HepG2 (cell line): Measurements from ENCODE around the gene CACNG4. TPM values are rescaled to one million over a fixed set of nuclear protein-coding genes. Genes with fewer than 3 reads are reported as not detected.
A peak's percentile ranks its signal among the peaks of the same experiment; 100 is the strongest.

Source experiments
- ATAC-seq: fragments of 200-7000 bp; cut with Tn5 transposase; 3 replicates; pipeline ENCODE4 v1.9.1; 2020; ENCODE audit warnings: mild to moderate bottlenecking, moderate library complexity
- BruUV-seq: library from RNA; stranded (reverse); fragments of 400-500 nt; replicated peaks from 2 replicates; lab custom pipeline; 2021; lab: Mats Ljungman, UMichigan
- CTCF ChIA-PET: fragments of 300-600 bp; formaldehyde crosslinking; extraction: SDS; loops from one replicate; lab custom pipeline; 2021; ENCODE audit warnings: low total read pairs, inconsistent platforms, low intra/inter-chr PET ratio; lab: Yijun Ruan, JAX
- POLR2A ChIA-PET: fragments of 350-600 bp; sonication (Branson Sonifier 250); formaldehyde crosslinking; loops from one replicate; lab custom pipeline; 2020; ENCODE audit warnings: antibody characterized with exemption, inconsistent platforms; lab: Yijun Ruan, JAX
- DNase-seq: peaks from one replicate; pipeline ENCODE4 v3.0.0-alpha.2; 2015; ENCODE audit warnings: low spot score
- FAIRE-seq: peaks from 3 replicates; lab custom pipeline; 2011; peaks lifted over from hg19 to GRCh38; lab: Jason Lieb, UNC
- H2AFZ ChIP-seq: one replicate; pipeline ENCODE4 v1.6.1; 2011; ENCODE audit warnings: low read length, inconsistent platforms
- H3K27ac ChIP-seq: fragments of 300-600 bp; 3 replicates; pipeline ENCODE4 v1.8.0; 2011; ENCODE audit warnings: mixed run types, mild to moderate bottlenecking, mixed read lengths, low read length, inconsistent platforms; ENCODE audit not compliant: insufficient read depth; ENCODE audit errors: extremely low read length
- H3K27me3 ChIP-seq, 2 experiments: fragments of 200-600 bp in 1 of 2; 2 replicates in 1 of 2; 3 replicates in 1 of 2; pipeline versions ENCODE4 v1.6.0 to v1.8.0; 2011; ENCODE audit warnings: low read length in 2 of 2, mild to moderate bottlenecking in 2 of 2, moderate library complexity in 2 of 2, inconsistent platforms in 1 of 2; ENCODE audit not compliant: insufficient read depth in 2 of 2, control insufficient read depth in 1 of 2
- H3K36me3 ChIP-seq, 2 experiments: fragments of 200-600 bp in 1 of 2; replicated peaks in 1 of 2; 2 replicates in 1 of 2; 3 replicates in 1 of 2; pipeline versions ENCODE4 v1.5.1 to v1.8.0; 2011; ENCODE audit warnings: low read length in 2 of 2, inconsistent platforms in 1 of 2; ENCODE audit not compliant: insufficient read depth in 2 of 2, control insufficient read depth in 1 of 2
- H3K4me1 ChIP-seq: 2 replicates; pipeline ENCODE4 v1.5.1; 2012; ENCODE audit warnings: low read length, inconsistent platforms; ENCODE audit not compliant: insufficient read depth
- H3K4me2 ChIP-seq: 2 replicates; pipeline ENCODE4 v1.6.0; 2011; ENCODE audit warnings: low read depth, low read length, inconsistent platforms
- H3K4me3 ChIP-seq, 3 experiments: fragments of 200-600 bp in 1 of 3; sonication (generic), shearing (Covaris generic) in 1 of 3; replicated peaks in 1 of 3; 2 replicates each; pipeline ENCODE4 v1.5.1; 2011 to 2016; ENCODE audit warnings: low read length in 3 of 3, inconsistent platforms in 2 of 3, low read depth in 2 of 3, mild to moderate bottlenecking in 2 of 3, control low read depth in 1 of 3, mixed read lengths in 1 of 3; ENCODE audit not compliant: insufficient read depth in 1 of 3
- H3K79me2 ChIP-seq: one replicate; pipeline ENCODE4 v1.6.1; 2011; ENCODE audit warnings: low read length, inconsistent platforms; ENCODE audit not compliant: insufficient read depth
- H3K9ac ChIP-seq: 2 replicates; pipeline ENCODE4 v1.6.0; 2011; ENCODE audit warnings: mild to moderate bottlenecking, low read depth, low read length, inconsistent platforms; ENCODE audit not compliant: insufficient read depth
- H3K9me3 ChIP-seq: 2 replicates; pipeline ENCODE4 v1.5.1; 2012; ENCODE audit warnings: mild to moderate bottlenecking, low read length
- H4K20me1 ChIP-seq: 2 replicates; pipeline ENCODE4 v1.6.0; 2011; ENCODE audit warnings: inconsistent platforms, mild to moderate bottlenecking, low read length, moderate library complexity; ENCODE audit not compliant: insufficient read depth
- BHLHE40 ChIP-seq: IDR thresholded peaks from 2 replicates; pipeline ENCODE4 v1.6.1; 2011; ENCODE audit warnings: low read length, improper control_type of control experiment
- NFKB2 ChIP-seq: sonication (generic); formaldehyde crosslinking; IDR thresholded peaks from 2 replicates; pipeline ENCODE4 v1.4.0; 2020; ENCODE audit warnings: missing genetic modification reagents, borderline replicate concordance
- NR2F6 ChIP-seq, 2 experiments: IDR thresholded peaks; 2 replicates each; pipeline ENCODE4 v1.6.1; 2016; ENCODE audit warnings: antibody characterized with exemption in 1 of 2, mild to moderate bottlenecking in 1 of 2
- PRDM15 ChIP-seq: sonication (generic); formaldehyde crosslinking; IDR thresholded peaks from 2 replicates; pipeline ENCODE4 v1.4.0; 2020; ENCODE audit warnings: missing genetic modification reagents
- TARDBP ChIP-seq: sonication (generic); formaldehyde crosslinking; IDR thresholded peaks from 2 replicates; pipeline ENCODE4 v1.8.0; 2022; ENCODE audit warnings: mild to moderate bottlenecking, missing genetic modification reagents
- ZBTB14 ChIP-seq: sonication (generic); formaldehyde crosslinking; IDR thresholded peaks from 2 replicates; pipeline ENCODE4 v1.4.0; 2020; ENCODE audit warnings: missing genetic modification reagents
- ZBTB7A ChIP-seq: sonication (generic); formaldehyde crosslinking; IDR thresholded peaks from 2 replicates; pipeline ENCODE4 v1.8.0; 2022; ENCODE audit warnings: mild to moderate bottlenecking, missing genetic modification reagents
- ZFP90 ChIP-seq: sonication (generic); formaldehyde crosslinking; IDR thresholded peaks from 2 replicates; pipeline ENCODE4 v1.8.0; 2022; ENCODE audit warnings: missing genetic modification reagents, mild to moderate bottlenecking, inconsistent platforms, borderline replicate concordance
- ZNF143 ChIP-seq: sonication (generic); formaldehyde crosslinking; IDR thresholded peaks from 2 replicates; pipeline ENCODE4 v1.4.0; 2020; ENCODE audit warnings: missing genetic modification reagents
- ZNF251 ChIP-seq: sonication (generic); formaldehyde crosslinking; IDR thresholded peaks from 2 replicates; pipeline ENCODE4 v1.9.0; 2021; ENCODE audit warnings: mild to moderate bottlenecking, missing genetic modification reagents
- ZNF564 ChIP-seq: sonication (generic); formaldehyde crosslinking; IDR thresholded peaks from 2 replicates; pipeline ENCODE4 v1.8.1; 2023; ENCODE audit warnings: mild to moderate bottlenecking, missing genetic modification reagents
- ZNF879 ChIP-seq: sonication (generic); formaldehyde crosslinking; IDR thresholded peaks from 2 replicates; pipeline ENCODE4 v1.8.1; 2023; ENCODE audit warnings: missing genetic modification reagents
- WGBS: methylation state at CpG from one replicate; pipeline ENCODE4 v1.1.6; 2017; ENCODE audit warnings: low lambda C conversion rate; 5-methylcytosine and 5-hydroxymethylcytosine counted together
- in situ Hi-C: cut with HindIII; loops from 2 replicates; pipeline ENCODE4 v1.10.0; 2017; ENCODE audit warnings: low pct_unique_long_range_greater_than_20kb; ENCODE audit not compliant: extremely low pct_ligation_motif_present
- intact Hi-C: fragments of 100-400 bp; cut with micrococcal nuclease; formaldehyde crosslinking; loops from one replicate; pipeline ENCODE4 v1.10.0; 2022; ENCODE audit not compliant: unreplicated experiment
- polyA plus RNA-seq, 8 experiments: library from polyadenylated mRNA; depleted of rRNA in 3 of 8; stranded (reverse) in 7 of 8; unstranded in 1 of 8; fragments of >200 nt; fragmentation: Illumina TruSeq in 4 of 8; extraction: Trizol in 4 of 8; gene quantifications; 2 replicates each; pipeline versions ENCODE4 v1.2.1 to v1.2.3, GENCODE V29; 2011 to 2016; ENCODE audit warnings: low read depth in 4 of 8, missing spikeins in 1 of 8, mixed read lengths in 1 of 8; ENCODE audit not compliant: insufficient read depth in 1 of 8
- total RNA-seq, 5 experiments: library from RNA; depleted of rRNA; stranded (reverse); fragments of >200 nt; fragmentation: Illumina TruSeq; extraction: Trizol; gene quantifications; 2 replicates each; pipeline ENCODE4 v1.2.3, GENCODE V29; 2016; ENCODE audit warnings: low read depth in 1 of 5
- TF ChIP-seq, protein P1 (sequence below): IDR thresholded peaks from 2 replicates; pipeline ENCODE4 v1.6.1; 2016; ENCODE audit warnings: mild to moderate bottlenecking

Gene CACNG4
- total and polyA plus RNA-seq, 2 of the 13 experiments (the other 11 are each of a cell fraction or from before 2014, with no cell fraction given): 0.09 TPM

DNA sequence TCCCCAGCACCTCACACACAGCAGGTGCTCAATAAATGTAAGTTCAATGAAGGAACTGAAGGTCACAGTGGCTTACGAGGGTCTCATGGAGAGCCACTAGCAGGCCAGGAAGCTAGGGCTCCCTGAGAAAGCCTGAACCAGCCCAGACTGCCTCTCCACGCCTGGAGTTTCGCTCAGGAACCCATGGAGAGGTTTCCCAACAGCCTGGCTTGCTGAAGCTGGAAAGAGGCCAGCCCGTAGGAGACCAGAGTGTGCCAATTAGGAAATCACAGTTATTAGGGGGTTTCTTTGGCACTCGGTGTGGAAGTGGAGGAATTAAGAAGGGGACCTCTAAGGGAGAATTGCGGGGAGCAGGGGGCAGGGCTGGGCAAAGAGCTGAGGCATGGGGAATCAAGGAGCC, 43.6 kb downstream of the CACNG4 start:
- H3K4me2 ChIP-seq: peak overlapping the region; percentile 31; the same call in 1 of the 2 replicates
- FAIRE-seq (no peak), ATAC-seq (no peak), DNase-seq (no peak)
- peaks cover 1 to 58% of the 10 kb centered on the region in 2 experiments; a peak in 3 of 5 replicates for H3K27me3 ChIP-seq
- H3K79me2 ChIP-seq: no peaks in the 10 kb centered on the region
- no peak overlapping the region for H3K27ac ChIP-seq
- 24% methylated on average over 6 of the region's 6 CpGs for WGBS
- no peaks in the 10 kb centered on the region for H3K9me3 ChIP-seq
- POLR2A ChIA-PET: no interaction called here
- intact Hi-C loops: no loop called here
- CTCF ChIA-PET: no interaction called here
- in situ Hi-C loops: no loop called here
- H2AFZ ChIP-seq: no peak overlapping the region
- TF ChIP-seq ZNF143 (CRISPR knock-in tag): 0 out of 2 replicates have a peak, but pooled peaks have one; percentile 20
- TF ChIP-seq NFKB2 (CRISPR knock-in tag): 0 out of 2 replicates have a peak, but pooled peaks have one; percentile 32
- no peak for TF ChIP-seq ZFP90
- no peak for TF ChIP-seq TARDBP (CRISPR knock-in tag)
- TF ChIP-seq, protein P1, sequence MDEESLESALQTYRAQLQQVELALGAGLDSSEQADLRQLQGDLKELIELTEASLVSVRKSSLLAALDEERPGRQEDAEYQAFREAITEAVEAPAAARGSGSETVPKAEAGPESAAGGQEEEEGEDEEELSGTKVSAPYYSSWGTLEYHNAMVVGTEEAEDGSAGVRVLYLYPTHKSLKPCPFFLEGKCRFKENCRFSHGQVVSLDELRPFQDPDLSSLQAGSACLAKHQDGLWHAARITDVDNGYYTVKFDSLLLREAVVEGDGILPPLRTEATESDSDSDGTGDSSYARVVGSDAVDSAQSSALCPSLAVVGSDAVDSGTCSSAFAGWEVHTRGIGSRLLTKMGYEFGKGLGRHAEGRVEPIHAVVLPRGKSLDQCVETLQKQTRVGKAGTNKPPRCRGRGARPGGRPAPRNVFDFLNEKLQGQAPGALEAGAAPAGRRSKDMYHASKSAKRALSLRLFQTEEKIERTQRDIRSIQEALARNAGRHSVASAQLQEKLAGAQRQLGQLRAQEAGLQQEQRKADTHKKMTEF: no peak
- no peak for TF ChIP-seq ZNF251 (CRISPR knock-in tag)
- no TSS peak for BruUV-seq
- no peak overlapping the region for H3K4me3 ChIP-seq
- H4K20me1 ChIP-seq: no peaks in the 10 kb centered on the region
- H3K9ac ChIP-seq: no peak overlapping the region
- H3K36me3 ChIP-seq: no peaks in the 10 kb centered on the region
- no peaks in the 10 kb centered on the region for H3K4me1 ChIP-seq

DNA sequence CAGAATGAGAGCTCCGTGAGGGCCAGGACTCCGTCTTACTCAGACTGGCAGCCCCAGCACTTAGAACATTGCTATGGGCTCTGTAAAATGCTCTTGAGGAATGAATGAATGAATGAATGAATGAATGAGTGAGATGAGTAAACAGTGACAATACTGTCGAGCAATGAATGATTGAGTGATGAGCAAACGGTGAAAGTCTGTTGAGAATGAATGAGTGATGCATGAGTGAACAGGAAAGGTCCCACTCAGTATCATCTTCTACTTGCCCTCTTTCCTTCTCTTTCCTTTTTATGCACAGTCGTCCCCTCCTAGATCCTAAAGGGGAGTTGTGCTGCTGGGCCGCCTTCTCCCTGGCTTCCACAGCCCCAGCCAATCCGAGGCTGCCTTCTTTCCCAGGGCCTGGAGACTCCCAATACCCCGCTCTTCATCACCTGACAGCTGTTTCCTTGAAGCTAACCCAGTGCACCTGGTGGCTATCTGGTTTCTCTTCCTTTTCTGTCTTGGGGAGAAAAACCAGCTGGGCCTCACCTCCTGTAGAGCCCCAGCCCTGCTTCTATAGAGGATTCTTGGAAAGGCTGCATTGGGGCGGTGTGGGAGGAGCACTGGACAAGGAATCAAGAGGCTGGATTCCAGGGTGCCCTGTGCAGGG, 47.1 kb downstream of the CACNG4 start:
- ChIA-PET POLR2A (no interaction called here), CTCF (no interaction called here)
- DNase-seq (no peak), ATAC-seq (no peak), FAIRE-seq (no peak)
- in situ Hi-C loops: no loop called here
- Histone ChIP-seq H3K27me3 (peaks cover 1 to 27% of the 10 kb centered on the region in 2 experiments; a peak in 3 of 5 replicates), H3K79me2 (no peaks in the 10 kb centered on the region), H3K36me3 (no peaks in the 10 kb centered on the region), H3K4me1 (no peaks in the 10 kb centered on the region), H3K4me3 (no peak overlapping the region), H4K20me1 (no peaks in the 10 kb centered on the region), H3K9me3 (no peaks in the 10 kb centered on the region), H3K9ac (no peak overlapping the region), H3K27ac (no peak overlapping the region), H2AFZ (no peak overlapping the region), H3K4me2 (no peak overlapping the region)
- WGBS: 24% methylated on average over 9 of the region's 9 CpGs
- BruUV-seq: no TSS peak
- intact Hi-C loops: no loop called here
- TF ChIP-seq ZBTB7A (no peak), ZBTB14 (CRISPR knock-in tag) (no peak), PRDM15 (no peak), ZNF564 (no peak), BHLHE40 (no peak), ZNF879 (CRISPR knock-in tag) (no peak), NR2F6 (IDR thresholded peaks at IDR 0.05) (no peak), NR2F6 (CRISPR knock-in tag; IDR thresholded peaks at IDR 0.05) (no peak)
